Mucosa of descending colon (tissue), 3 donors: ENCODE measurements around the gene ZWILCH. TPM values are rescaled to one million over a fixed set of nuclear protein-coding genes. Genes with fewer than 3 reads are reported as not detected.

Experiments used
- ATAC-seq: fragments of 200-7000 bp; cut with Tn5 transposase; one replicate; pipeline ENCODE4 v1.9.1; 2020; ENCODE audit warnings: mild to moderate bottlenecking, moderate library complexity
- DNase-seq, 3 donors: peaks; one replicate each; pipeline ENCODE4 v3.0.0-alpha.2; 2020
- H3K36me3 ChIP-seq: fragments of 200-600 bp; one replicate; pipeline ENCODE4 v1.8.0; 2021; ENCODE audit warnings: low read depth, mild to moderate bottlenecking
- H3K4me1 ChIP-seq: fragments of 200-600 bp; one replicate; pipeline ENCODE4 v1.8.0; 2021; ENCODE audit warnings: low read depth, mild to moderate bottlenecking
- H3K4me3 ChIP-seq: fragments of 200-600 bp; one replicate; pipeline ENCODE4 v1.8.0; 2021; ENCODE audit warnings: mild to moderate bottlenecking
- H3K9me3 ChIP-seq: fragments of 200-600 bp; one replicate; pipeline ENCODE4 v1.8.0; 2021; ENCODE audit warnings: mild to moderate bottlenecking
- intact Hi-C, 2 donors: fragments of 100-400 bp; cut with DNase I in 1 of 2; cut with micrococcal nuclease in 1 of 2; formaldehyde crosslinking; loops; one replicate each; pipeline versions ENCODE4 v1.11.0 to v1.11.1; 2022; cut with DNase I, micrococcal nuclease
- total RNA-seq, 3 donors: library from RNA; stranded (reverse); fragmentation: NEBNext Ultra II Directional in 2 of 3; extraction: Animal tissue kit (Norgen Biotek cat#: 25700) in 2 of 3; gene quantifications; one replicate each; pipeline versions ENCODE4 v1.2.1 to v1.2.4, GENCODE V29; 2021 to 2023
- TF ChIP-seq, protein P1 (sequence below): fragments of 200-600 bp; IDR thresholded peaks from one replicate; pipeline ENCODE4 v1.8.0; 2022; ENCODE audit warnings: antibody characterized with exemption, mild to moderate bottlenecking
- donor health status: DM: no; HTN: no; CAD: no; lungs with moderate emphysema.
- donor health status: DM: no; HTN: no; CAD: no.
- donor health status: DM: no; HTN: yes; CAD: no.

Gene ZWILCH
- total RNA-seq, 3 donors from 2014 or later: 4.8 to 11.7 (median 5.8) TPM

DNA sequence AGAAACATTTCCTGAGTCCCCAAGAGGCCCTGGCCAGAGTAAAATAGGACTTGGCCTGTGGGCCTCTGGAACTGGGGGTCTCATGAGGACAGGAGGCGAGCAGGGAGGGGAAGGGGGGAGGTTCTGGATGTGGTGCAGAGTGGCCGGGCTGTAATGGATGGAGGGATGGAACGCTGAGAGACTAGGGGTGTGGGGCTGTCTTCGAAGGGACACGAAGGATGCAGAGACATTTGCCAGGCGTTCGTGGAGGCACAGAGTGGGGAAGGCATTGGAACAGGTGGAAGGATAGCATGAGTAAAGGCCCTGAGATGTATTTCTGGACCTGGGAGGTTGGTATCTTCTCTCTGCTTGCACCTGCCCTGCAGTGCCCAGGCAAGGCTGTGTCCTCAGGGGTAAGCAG is 62.8 kb downstream of the ZWILCH start:
- ATAC-seq: no peak
- H3K9me3 ChIP-seq: no peaks in the 10 kb centered on the region
- DNase-seq: no peak
- no peaks in the 10 kb centered on the region for H3K36me3 ChIP-seq
- H3K4me3 ChIP-seq: no peak overlapping the region
- no peaks in the 10 kb centered on the region for H3K4me1 ChIP-seq
- TF ChIP-seq, protein P1, sequence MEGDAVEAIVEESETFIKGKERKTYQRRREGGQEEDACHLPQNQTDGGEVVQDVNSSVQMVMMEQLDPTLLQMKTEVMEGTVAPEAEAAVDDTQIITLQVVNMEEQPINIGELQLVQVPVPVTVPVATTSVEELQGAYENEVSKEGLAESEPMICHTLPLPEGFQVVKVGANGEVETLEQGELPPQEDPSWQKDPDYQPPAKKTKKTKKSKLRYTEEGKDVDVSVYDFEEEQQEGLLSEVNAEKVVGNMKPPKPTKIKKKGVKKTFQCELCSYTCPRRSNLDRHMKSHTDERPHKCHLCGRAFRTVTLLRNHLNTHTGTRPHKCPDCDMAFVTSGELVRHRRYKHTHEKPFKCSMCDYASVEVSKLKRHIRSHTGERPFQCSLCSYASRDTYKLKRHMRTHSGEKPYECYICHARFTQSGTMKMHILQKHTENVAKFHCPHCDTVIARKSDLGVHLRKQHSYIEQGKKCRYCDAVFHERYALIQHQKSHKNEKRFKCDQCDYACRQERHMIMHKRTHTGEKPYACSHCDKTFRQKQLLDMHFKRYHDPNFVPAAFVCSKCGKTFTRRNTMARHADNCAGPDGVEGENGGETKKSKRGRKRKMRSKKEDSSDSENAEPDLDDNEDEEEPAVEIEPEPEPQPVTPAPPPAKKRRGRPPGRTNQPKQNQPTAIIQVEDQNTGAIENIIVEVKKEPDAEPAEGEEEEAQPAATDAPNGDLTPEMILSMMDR: no peak
- intact Hi-C loops: no loop called here

GRCh38 chr15:66569461-66570137 is 64.5 kb downstream of the ZWILCH start:
- TF ChIP-seq, protein P1: no peak
- H3K4me1 ChIP-seq: no peaks in the 10 kb centered on the region
- H3K36me3 ChIP-seq: no peaks in the 10 kb centered on the region
- DNase-seq (no peak), ATAC-seq (no peak)
- H3K4me3 ChIP-seq: no peak overlapping the region
- intact Hi-C loops: no loop called here
- no peaks in the 10 kb centered on the region for H3K9me3 ChIP-seq

DNA sequence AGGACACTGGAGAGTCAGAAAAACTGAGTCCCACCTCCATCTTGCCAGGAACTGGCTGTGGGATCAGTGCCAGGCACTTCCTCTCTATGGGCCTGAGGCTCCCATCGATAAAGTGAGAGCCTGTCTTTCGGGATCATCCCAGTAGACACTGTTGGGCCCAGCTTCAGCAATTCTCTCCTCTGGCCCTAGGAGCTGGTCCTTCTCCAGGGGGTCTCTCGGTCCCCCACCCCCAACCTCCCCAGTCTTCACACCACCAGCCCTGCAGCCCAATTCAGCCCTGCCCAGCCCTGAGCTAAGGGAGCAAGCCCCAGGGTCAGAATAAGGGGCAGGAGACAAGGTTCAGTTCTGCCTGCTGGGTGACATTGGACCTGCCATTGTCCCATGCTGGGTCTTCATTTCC is 65.2 kb downstream of the ZWILCH start:
- intact Hi-C loops: no loop called here
- ATAC-seq (no peak), DNase-seq (no peak)
- TF ChIP-seq, protein P1: no peak
- Histone ChIP-seq H3K36me3 (no peaks in the 10 kb centered on the region), H3K4me1 (no peaks in the 10 kb centered on the region), H3K4me3 (no peak overlapping the region), H3K9me3 (no peaks in the 10 kb centered on the region)

DNA sequence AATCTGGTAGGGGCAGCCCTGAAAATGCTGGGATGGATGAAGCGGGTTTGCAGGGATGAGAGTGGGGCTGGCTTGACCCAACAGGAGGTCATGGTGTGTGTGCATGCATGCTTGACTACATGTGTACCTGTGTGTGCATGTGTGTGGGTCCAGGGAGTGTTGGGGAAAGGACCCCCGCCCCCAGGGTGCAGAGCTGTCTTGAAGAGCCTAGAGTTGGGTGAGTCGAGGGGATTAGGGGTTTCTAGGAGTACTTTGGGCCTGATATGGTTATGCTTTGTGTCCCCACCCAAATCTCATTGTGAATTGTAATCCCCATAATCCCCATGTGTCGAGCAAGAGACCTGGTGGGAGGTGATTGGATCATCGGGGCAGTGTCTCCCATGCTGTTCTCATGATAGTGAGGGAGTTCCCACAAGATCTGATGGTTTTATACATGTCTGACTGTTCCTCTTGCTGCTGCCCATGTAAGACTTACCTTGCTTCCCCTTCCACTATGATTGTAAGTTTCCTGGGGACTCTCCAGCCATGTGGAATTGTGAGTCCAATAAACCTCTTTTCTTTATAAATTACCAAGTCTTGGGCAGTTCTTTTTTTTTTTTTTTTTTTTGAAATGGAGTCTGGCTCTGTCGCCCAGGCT is 65.8 kb downstream of the ZWILCH start:
- Histone ChIP-seq H3K36me3 (no peaks in the 10 kb centered on the region), H3K4me1 (no peaks in the 10 kb centered on the region), H3K9me3 (no peaks in the 10 kb centered on the region), H3K4me3 (no peak overlapping the region)
- intact Hi-C loops: no loop called here
- TF ChIP-seq, protein P1: no peak
- DNase-seq (no peak), ATAC-seq (no peak)

DNA sequence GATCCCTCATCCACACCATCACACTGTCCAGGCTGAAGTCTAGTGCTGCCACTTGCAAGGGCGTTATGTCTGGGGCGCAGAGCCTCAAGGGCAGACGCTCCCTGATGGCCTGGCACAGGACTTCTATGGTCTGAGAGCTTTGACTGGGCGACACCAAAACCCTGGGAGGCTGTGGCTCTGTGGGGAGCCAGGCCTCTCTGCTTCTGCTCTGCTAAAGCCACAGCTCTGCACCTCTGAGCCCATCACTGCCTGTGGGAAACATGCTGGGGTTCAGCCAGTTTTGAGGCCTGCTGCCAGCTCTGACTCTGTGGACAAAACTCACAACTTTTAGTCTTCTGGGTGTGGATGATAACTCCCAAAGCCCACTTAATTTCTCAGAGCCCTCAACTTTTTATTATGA is 67.0 kb downstream of the ZWILCH start:
- DNase-seq (no peak), ATAC-seq (no peak)
- intact Hi-C loops: no loop called here
- Histone ChIP-seq H3K36me3 (no peaks in the 10 kb centered on the region), H3K4me1 (no peaks in the 10 kb centered on the region), H3K9me3 (no peaks in the 10 kb centered on the region), H3K4me3 (no peak overlapping the region)
- TF ChIP-seq, protein P1: no peak
